Immature natural killer cell (primary cell): ENCODE measurements around the gene PSMD7. TPM values are rescaled to one million over a fixed set of nuclear protein-coding genes. Genes with fewer than 3 reads are reported as not detected.
"Not testable (repeated sequence)": the region's sequence is repeated elsewhere in the genome, so short reads cannot be mapped to it uniquely, and the experiment has no call there.

Experiments used
- DNase-seq, 3 donors: peaks; one replicate each; pipeline ENCODE4 v3.0.0; 2022; ENCODE audit warnings: mixed read lengths in 1 of 3
- H3K27ac Mint-ChIP-seq, 6 donors: one replicate each; pipeline ENCODE4 v1.8.0; 2020; ENCODE audit warnings: mixed read lengths in 6 of 6, mild to moderate bottlenecking in 5 of 6, inconsistent platforms in 4 of 6, moderate library complexity in 3 of 6
- H3K27me3 Mint-ChIP-seq, 3 donors: one replicate each; pipeline ENCODE4 v1.8.0; 2020 to 2021; ENCODE audit warnings: low read depth in 3 of 3, mild to moderate bottlenecking in 3 of 3, mixed read lengths in 3 of 3, moderate library complexity in 3 of 3, inconsistent platforms in 1 of 3
- H3K36me3 Mint-ChIP-seq, 3 donors: one replicate each; pipeline ENCODE4 v1.8.0; 2020; ENCODE audit warnings: mixed read lengths in 3 of 3, inconsistent platforms in 2 of 3, mild to moderate bottlenecking in 2 of 3
- H3K4me1 Mint-ChIP-seq, 2 donors: one replicate each; pipeline ENCODE4 v1.8.0; 2020; ENCODE audit warnings: inconsistent platforms in 2 of 2, mild to moderate bottlenecking in 2 of 2, mixed read lengths in 2 of 2, moderate library complexity in 1 of 2
- H3K4me3 Mint-ChIP-seq, 5 donors: one replicate each; pipeline ENCODE4 v1.8.0; 2020; ENCODE audit warnings: mild to moderate bottlenecking in 5 of 5, mixed read lengths in 5 of 5, inconsistent platforms in 3 of 5, moderate library complexity in 3 of 5
- H3K9me3 Mint-ChIP-seq, 6 donors: one replicate each; pipeline ENCODE4 v1.8.0; 2020; ENCODE audit warnings: mild to moderate bottlenecking in 6 of 6, mixed read lengths in 6 of 6, inconsistent platforms in 4 of 6, moderate library complexity in 3 of 6
- polyA plus RNA-seq, 3 donors: library from polyadenylated mRNA; unstranded; fragments of 300-500 nt; fragmentation: Illumina TruSeq; gene quantifications; one replicate each; pipeline ENCODE4 v1.2.3, GENCODE V29; 2021

The PSMD7 gene
- polyA plus RNA-seq, 3 donors from 2014 or later, result 106 to 128 (median 124) TPM

GRCh38 chr16:74353038-74353437 is 56.4 kb downstream of the PSMD7 start:
- H3K4me1 Mint-ChIP-seq, H3K27ac Mint-ChIP-seq, H3K9me3 Mint-ChIP-seq, H3K4me3 Mint-ChIP-seq, H3K27me3 Mint-ChIP-seq, DNase-seq: not testable (repeated sequence)
- H3K36me3 Mint-ChIP-seq, result peaks cover 0 to 17% (median 0%) of the 10 kb centered on the region in 3 donors

Other genes with a start within 250 kb of the PSMD7 start
- under 1 TPM in 1 of 3 donors, not detected in 2; 0.68 TPM for gene NPIPB15, start 79.5 kb downstream of the PSMD7 start, polyA plus RNA-seq
- under 1 TPM in 1 of 3 donors, not detected in 2; 0.20 TPM for gene CLEC18B, start 124.7 kb downstream of the PSMD7 start, polyA plus RNA-seq